ENCODE results near the gene CES2. TPM values are rescaled to one million over a fixed set of nuclear protein-coding genes. Genes with fewer than 3 reads are reported as not detected.

Gene CES2
- total RNA-seq, 2 experiments from 2014 or later = 59.3 to 62.6 TPM

- Mint-ChIP-seq H3K27me3 (no peaks in the 10 kb centered on the region), H3K27ac (no peak overlapping the region), H3K9me3 (no peaks in the 10 kb centered on the region), H3K4me3 (no peak overlapping the region), H3K36me3 (ENCODE audit: low read depth) (no peaks in the 10 kb centered on the region), H3K4me1 (ENCODE audit: low read depth) (peaks cover 12% of the 10 kb centered on the region)
- Histone ChIP-seq H3K4me3 (ENCODE audit: low read length) (no peak overlapping the region), H3K4me1 (ENCODE audit: insufficient read depth, low read length) (peaks cover 8% of the 10 kb centered on the region), H3K27ac (ENCODE audit: low read depth in 1 of 2, low read length in 2 of 2) (no peak overlapping the region), H3K36me3 (ENCODE audit: insufficient read depth, low read length) (no peaks in the 10 kb centered on the region), H3K9me3 (ENCODE audit: control insufficient read depth in 1 of 2, insufficient read depth in 1 of 2, low read length in 2 of 2) (no peaks in the 10 kb centered on the region), H3K27me3 (ENCODE audit: control insufficient read depth in 1 of 2, insufficient read depth in 2 of 2, low read length in 2 of 2) (no peaks in the 10 kb centered on the region)
- DNase-seq (no peak), ATAC-seq (ENCODE audit: poor library complexity) (no peak)
- no peak for TF ChIP-seq CTCF (IDR thresholded peaks at IDR 0.05)
- ChIA-PET CTCF (no interaction called here), POLR2A (no interaction called here)
- intact Hi-C loops (cut with DNase I, micrococcal nuclease) = no loop called here
These were observed 32.4 kb upstream of the CES2 start for GRCh38 chr16:66902648-66903543.

GRCh38 chr16:66903544-66904427, 31.5 kb upstream of the CES2 start:
- Histone ChIP-seq H3K27ac (ENCODE audit: low read depth in 1 of 2, low read length in 2 of 2) (no peak overlapping the region), H3K36me3 (ENCODE audit: insufficient read depth, low read length) (no peaks in the 10 kb centered on the region), H3K9me3 (ENCODE audit: control insufficient read depth in 1 of 2, insufficient read depth in 1 of 2, low read length in 2 of 2) (no peaks in the 10 kb centered on the region), H3K27me3 (ENCODE audit: control insufficient read depth in 1 of 2, insufficient read depth in 2 of 2, low read length in 2 of 2) (no peaks in the 10 kb centered on the region), H3K4me3 (ENCODE audit: low read length) (no peak overlapping the region), H3K4me1 (ENCODE audit: insufficient read depth, low read length) (peaks cover 8% of the 10 kb centered on the region)
- Mint-ChIP-seq H3K27me3 (no peaks in the 10 kb centered on the region), H3K27ac (no peak overlapping the region), H3K9me3 (no peaks in the 10 kb centered on the region), H3K4me1 (ENCODE audit: low read depth) (peaks cover 12% of the 10 kb centered on the region), H3K36me3 (ENCODE audit: low read depth) (no peaks in the 10 kb centered on the region), H3K4me3 (no peak overlapping the region)
- no peak for TF ChIP-seq CTCF (IDR thresholded peaks at IDR 0.05)
- no peak for DNase-seq
- ChIA-PET CTCF (no interaction called here), POLR2A (no interaction called here)
- no peak for ATAC-seq (ENCODE audit: poor library complexity)
- intact Hi-C loops (cut with DNase I, micrococcal nuclease) = no loop called here

GRCh38 chr16:66904428-66904845, 30.9 kb upstream of the CES2 start:
- no peaks in the 10 kb centered on the region for H3K27me3 Mint-ChIP-seq
- Histone ChIP-seq H3K27me3 (ENCODE audit: control insufficient read depth in 1 of 2, insufficient read depth in 2 of 2, low read length in 2 of 2) (no peaks in the 10 kb centered on the region), H3K4me3 (ENCODE audit: low read length) (no peak overlapping the region), H3K9me3 (ENCODE audit: control insufficient read depth in 1 of 2, insufficient read depth in 1 of 2, low read length in 2 of 2) (no peaks in the 10 kb centered on the region), H3K4me1 (ENCODE audit: insufficient read depth, low read length) (peaks cover 8% of the 10 kb centered on the region), H3K36me3 (ENCODE audit: insufficient read depth, low read length) (no peaks in the 10 kb centered on the region), H3K27ac (ENCODE audit: low read depth in 1 of 2, low read length in 2 of 2) (no peak overlapping the region)
- ChIA-PET CTCF (no interaction called here), POLR2A (no interaction called here)
- peaks cover 12% of the 10 kb centered on the region for H3K4me1 Mint-ChIP-seq (ENCODE audit: low read depth)
- no peak for DNase-seq
- no peak overlapping the region for H3K27ac Mint-ChIP-seq
- no peak overlapping the region for H3K4me3 Mint-ChIP-seq
- no peak for TF ChIP-seq CTCF (IDR thresholded peaks at IDR 0.05)
- H3K9me3 Mint-ChIP-seq = no peaks in the 10 kb centered on the region
- no peak for ATAC-seq (ENCODE audit: poor library complexity)
- intact Hi-C loops (cut with DNase I, micrococcal nuclease) = no loop called here
- no peaks in the 10 kb centered on the region for H3K36me3 Mint-ChIP-seq (ENCODE audit: low read depth)
